Neutrophil (primary cell): ENCODE results near the gene FASN.

ENCODE experiments used
- H3K27ac ChIP-seq: fragments of 200-600 bp; sonication (generic); 2 replicates; pipeline ENCODE4 v1.5.1; 2016; ENCODE audit warnings: mild to moderate bottlenecking, moderate library complexity
- H3K27me3 ChIP-seq: fragments of 200-600 bp; sonication (generic); 2 replicates; pipeline ENCODE4 v1.6.0; 2016; ENCODE audit warnings: mild to moderate bottlenecking
- H3K36me3 ChIP-seq: fragments of 200-600 bp; sonication (generic); 2 replicates; pipeline ENCODE4 v1.5.1; 2017
- H3K4me1 ChIP-seq, 2 experiments: fragments of 200-600 bp in 1 of 2; sonication (generic) in 1 of 2; 1 replicate in 1 of 2; 2 replicates in 1 of 2; pipeline versions ENCODE4 v1.5.1 to v1.6.1; 2013 to 2016; ENCODE audit warnings: low read depth in 1 of 2, low read length in 1 of 2, mild to moderate bottlenecking in 1 of 2, moderate library complexity in 1 of 2; ENCODE audit not compliant: control insufficient read depth in 1 of 2, insufficient read depth in 1 of 2
- H3K4me3 ChIP-seq, 2 experiments: fragments of 200-600 bp in 1 of 2; sonication (generic) in 1 of 2; 1 replicate in 1 of 2; 2 replicates in 1 of 2; pipeline ENCODE4 v1.5.1; 2013 to 2016; ENCODE audit warnings: low read depth in 1 of 2, low read length in 1 of 2, mild to moderate bottlenecking in 1 of 2, moderate library complexity in 1 of 2
- H3K9me3 ChIP-seq: fragments of 200-600 bp; sonication (generic); 2 replicates; pipeline ENCODE4 v1.5.1; 2016
- CTCF ChIP-seq: fragments of 200-600 bp; sonication (generic); IDR thresholded peaks from 2 replicates; pipeline ENCODE4 v1.5.1; 2016; ENCODE audit warnings: antibody characterized with exemption

The FASN gene

DNA sequence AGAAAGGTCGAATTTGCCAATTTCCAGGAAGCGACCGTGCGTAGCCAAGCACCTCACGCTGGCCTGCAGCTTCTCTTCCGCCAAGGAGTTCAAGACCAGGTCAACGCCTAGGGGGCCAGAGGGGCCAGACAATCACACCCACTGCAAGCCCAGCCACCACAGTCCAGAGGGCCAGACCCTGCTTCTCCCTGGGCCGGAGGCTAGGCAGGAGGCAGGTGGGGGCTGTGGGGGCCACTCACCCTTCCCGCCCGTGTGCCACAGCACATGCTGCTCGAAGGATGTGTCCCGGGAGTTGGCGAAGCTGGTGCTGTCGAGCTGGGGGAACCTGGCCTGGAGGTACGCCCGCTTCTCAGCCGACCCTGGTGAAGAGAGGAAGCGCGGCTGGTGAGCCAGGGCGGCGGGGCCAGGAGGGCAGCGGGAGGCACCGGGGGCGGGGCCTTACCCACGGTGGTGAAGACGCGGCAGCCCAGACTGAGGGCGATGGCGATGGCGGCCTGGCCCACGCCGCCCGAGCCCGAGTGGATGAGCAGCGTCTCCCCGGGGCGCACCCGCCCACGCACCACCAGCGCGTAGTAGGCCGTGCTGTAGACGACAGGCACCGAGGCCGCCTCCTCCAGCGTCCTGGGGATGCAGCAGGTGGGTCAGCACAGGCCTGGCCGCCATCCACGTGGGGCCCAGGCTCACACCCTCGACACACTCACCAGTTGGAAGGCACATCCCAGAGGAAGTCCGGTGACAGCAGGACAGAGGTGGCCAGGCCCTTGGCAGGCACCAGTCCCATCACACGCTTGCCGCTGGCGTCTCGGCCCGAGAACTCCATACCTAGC lies 14.3 kb downstream of the FASN start:
- TF ChIP-seq CTCF, result no peak
- H3K36me3 ChIP-seq, result peaks cover 61% of the 10 kb centered on the region
- no peaks in the 10 kb centered on the region for H3K27me3 ChIP-seq
- H3K4me1 ChIP-seq, result no peaks in the 10 kb centered on the region
- no peak overlapping the region for H3K27ac ChIP-seq
- H3K9me3 ChIP-seq, result no peaks in the 10 kb centered on the region
- no peak overlapping the region for H3K4me3 ChIP-seq

DNA sequence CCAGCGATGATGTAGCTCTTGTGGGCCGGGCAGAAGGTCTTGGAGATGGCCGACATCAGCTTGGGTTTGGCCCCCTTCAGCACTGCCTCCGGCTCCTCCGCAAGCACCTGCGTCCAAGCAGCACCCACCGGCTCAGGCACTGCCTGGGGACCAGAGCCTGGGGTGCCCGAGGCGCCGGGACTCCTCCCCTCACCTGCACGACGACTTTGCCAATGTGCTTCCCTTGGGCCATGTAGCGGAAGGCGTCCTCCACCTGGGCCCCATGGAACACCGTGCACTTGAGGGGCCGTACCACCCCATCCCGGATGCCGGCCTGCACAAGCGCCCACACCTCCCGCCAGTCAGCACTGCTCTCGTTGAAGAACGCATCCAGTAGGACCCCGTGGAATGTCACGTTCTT lies 15.0 kb downstream of the FASN start:
- TF ChIP-seq CTCF, result no peak
- Histone ChIP-seq H3K9me3 (no peaks in the 10 kb centered on the region), H3K4me1 (no peaks in the 10 kb centered on the region), H3K36me3 (peaks cover 54% of the 10 kb centered on the region), H3K4me3 (no peak overlapping the region), H3K27ac (no peak overlapping the region), H3K27me3 (no peaks in the 10 kb centered on the region)

DNA sequence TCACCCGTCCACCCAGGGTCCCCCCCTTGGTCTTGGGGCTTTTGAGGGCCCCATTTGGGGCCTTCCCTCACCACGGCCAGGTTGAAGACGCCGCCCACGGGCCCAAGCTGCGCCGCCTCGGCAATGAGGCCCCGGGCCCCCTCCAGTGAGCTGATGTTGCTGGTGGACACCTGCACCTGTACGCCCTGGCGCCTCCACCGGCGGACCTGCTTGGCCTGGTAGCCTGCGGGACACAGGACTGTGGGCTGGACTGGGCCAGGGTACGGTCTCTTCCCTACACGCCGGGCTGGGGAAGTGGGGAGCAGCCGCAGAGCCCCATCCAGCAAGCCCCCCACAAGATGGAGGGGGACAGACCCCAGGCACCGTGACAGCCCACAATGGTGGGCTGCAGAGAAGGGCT lies 15.6 kb downstream of the FASN start:
- H3K4me1 ChIP-seq, result no peaks in the 10 kb centered on the region
- no peak for TF ChIP-seq CTCF
- H3K36me3 ChIP-seq, result peaks cover 48% of the 10 kb centered on the region
- H3K9me3 ChIP-seq, result no peaks in the 10 kb centered on the region
- H3K27me3 ChIP-seq, result no peaks in the 10 kb centered on the region
- H3K4me3 ChIP-seq, result no peak overlapping the region
- no peak overlapping the region for H3K27ac ChIP-seq

- Histone ChIP-seq H3K36me3 (peaks cover 43% of the 10 kb centered on the region), H3K4me3 (no peak overlapping the region), H3K9me3 (no peaks in the 10 kb centered on the region), H3K27ac (no peak overlapping the region), H3K4me1 (no peaks in the 10 kb centered on the region), H3K27me3 (no peaks in the 10 kb centered on the region)
- TF ChIP-seq CTCF, result no peak
Measured at GRCh38 chr17:82081966-82082365, 16.1 kb downstream of the FASN start.

DNA sequence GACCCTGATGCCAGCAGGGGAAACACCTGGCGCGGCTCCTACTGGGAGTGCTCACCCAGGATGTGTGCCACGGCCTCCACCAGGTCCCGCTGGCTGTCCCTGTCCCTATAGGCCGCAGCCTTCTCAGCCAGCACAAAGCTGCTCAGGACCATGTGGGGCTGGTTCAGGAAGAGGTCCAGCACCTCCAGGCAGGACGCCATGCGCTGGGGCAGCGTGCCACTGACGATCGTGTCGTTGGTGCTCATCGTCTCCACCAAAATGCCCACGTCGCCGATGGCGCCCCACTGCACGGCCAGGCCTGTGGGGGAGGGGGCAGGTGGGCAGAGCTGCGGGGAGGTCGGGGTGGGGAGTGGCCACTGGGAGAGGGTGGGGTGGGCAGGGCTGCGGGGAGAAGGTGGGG lies 16.5 kb downstream of the FASN start:
- H3K4me1 ChIP-seq, result no peaks in the 10 kb centered on the region
- peaks cover 40% of the 10 kb centered on the region for H3K36me3 ChIP-seq
- H3K27ac ChIP-seq, result no peak overlapping the region
- H3K9me3 ChIP-seq, result no peaks in the 10 kb centered on the region
- no peaks in the 10 kb centered on the region for H3K27me3 ChIP-seq
- H3K4me3 ChIP-seq, result no peak overlapping the region
- no peak for TF ChIP-seq CTCF
